Measurements from ENCODE around the gene SRPK1. TPM values are rescaled to one million over a fixed set of nuclear protein-coding genes. Genes with fewer than 3 reads are reported as not detected.
A peak's percentile ranks its signal among the peaks of the same experiment; 100 is the strongest.

The SRPK1 gene
- total RNA-seq, 1 donor: 61.7 TPM

DNA sequence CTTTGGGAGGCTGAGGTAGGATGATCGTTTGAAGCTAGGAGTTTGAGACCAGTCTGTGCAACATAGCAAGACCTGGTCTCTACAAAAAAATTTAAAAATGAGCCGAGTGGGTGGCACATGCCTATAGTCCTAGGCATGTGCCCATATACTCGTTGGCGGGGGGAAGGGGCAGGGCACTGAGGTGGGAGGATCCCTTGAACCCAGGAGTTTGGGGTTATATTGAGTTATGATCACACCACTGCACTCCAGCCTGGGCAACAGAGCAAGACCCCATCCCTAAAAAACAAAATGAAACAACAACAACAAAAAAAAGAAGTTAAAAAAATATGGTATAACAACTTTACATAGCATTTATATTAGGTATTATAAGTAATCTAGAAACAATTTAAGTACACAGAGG lies 67.9 kb downstream of the SRPK1 start:
- no peak for DNase-seq (ENCODE audit: low read depth)
- no peak overlapping the region for H3K4me3 ChIP-seq (ENCODE audit: low read depth, low read length)
- TF ChIP-seq CTCF (IDR thresholded peaks at IDR 0.05; ENCODE audit: insufficient read depth, low read depth, low read length): no peak

DNA sequence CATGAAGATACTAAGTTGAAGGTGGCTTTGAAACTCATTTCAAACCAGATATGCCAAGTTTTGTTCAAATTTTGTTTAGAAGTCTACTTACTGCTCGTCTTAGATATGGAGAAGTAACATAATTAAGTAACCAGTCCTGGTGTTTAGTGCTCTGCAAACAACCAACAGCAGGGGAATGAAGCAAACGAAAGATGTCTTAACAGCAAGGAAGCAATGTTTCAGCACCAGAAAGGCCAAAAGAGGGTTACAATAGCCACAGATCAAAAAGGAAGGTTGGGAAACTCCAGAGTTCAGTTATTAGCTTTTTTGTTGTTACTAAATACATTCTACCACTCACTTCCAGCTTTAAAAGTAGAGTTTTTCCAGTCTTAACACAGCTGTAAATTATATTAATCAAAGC lies 70.7 kb downstream of the SRPK1 start:
- TF ChIP-seq CTCF (IDR thresholded peaks at IDR 0.05; ENCODE audit: insufficient read depth, low read depth, low read length): no peak

DNA sequence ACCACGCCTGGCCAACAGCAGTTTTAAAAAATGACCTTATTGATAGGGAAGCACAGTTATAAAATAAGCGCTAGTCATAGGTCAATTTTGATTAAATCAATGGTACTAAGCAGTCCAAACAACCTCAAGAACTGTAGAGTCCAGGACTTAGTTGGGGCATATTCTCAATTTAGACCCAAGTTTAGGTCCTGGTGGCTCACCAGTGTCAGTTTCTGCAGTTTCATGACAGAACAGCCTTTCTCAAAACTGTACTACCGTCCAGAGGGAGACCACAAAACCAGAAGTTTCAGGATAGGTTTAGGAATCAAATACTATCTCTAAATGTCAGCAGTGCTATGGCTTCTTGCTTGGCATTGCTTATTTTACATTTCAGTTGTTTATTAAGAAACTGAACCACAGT lies 76.6 kb downstream of the SRPK1 start:
- H3K4me3 ChIP-seq (ENCODE audit: low read depth, low read length): no peak overlapping the region
- TF ChIP-seq CTCF (IDR thresholded peaks at IDR 0.05; ENCODE audit: insufficient read depth, low read depth, low read length): no peak
- no peak for DNase-seq (ENCODE audit: low read depth)

More for the DNA sequence above, 70.7 kb downstream of the SRPK1 start:
- no peak overlapping the region for H3K4me3 ChIP-seq (ENCODE audit: low read depth, low read length)
- no peak for DNase-seq (ENCODE audit: low read depth)

DNA sequence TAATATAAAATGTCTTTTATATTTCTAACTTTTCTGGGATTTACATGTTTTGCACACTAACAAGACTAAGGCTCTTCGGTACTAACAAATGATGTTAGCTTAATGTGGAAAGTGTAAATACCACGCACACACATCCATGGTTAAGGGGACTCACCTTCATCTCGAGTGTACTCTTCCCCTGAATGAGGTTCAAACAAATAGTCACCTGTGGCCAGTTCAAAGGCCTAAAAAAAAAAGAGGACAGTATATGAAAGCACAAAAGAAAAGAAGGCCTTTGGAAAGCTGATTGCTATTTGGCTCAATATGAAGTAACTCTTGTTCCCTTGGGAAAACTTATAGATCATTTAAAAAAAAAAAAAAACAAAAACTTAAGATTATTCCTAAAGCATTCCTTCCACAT lies 78.5 kb downstream of the SRPK1 start:
- DNase-seq (ENCODE audit: low read depth): no peak
- no peak overlapping the region for H3K4me3 ChIP-seq (ENCODE audit: low read depth, low read length)
- TF ChIP-seq CTCF (IDR thresholded peaks at IDR 0.05; ENCODE audit: insufficient read depth, low read depth, low read length): no peak

GRCh38 chr6:35839019-35839418 lies 81.9 kb downstream of the SRPK1 start:
- DNase-seq (ENCODE audit: low read depth): no peak
- TF ChIP-seq CTCF (IDR thresholded peaks at IDR 0.05; ENCODE audit: insufficient read depth, low read depth, low read length): no peak
- no peak overlapping the region for H3K4me3 ChIP-seq (ENCODE audit: low read depth, low read length)

DNA sequence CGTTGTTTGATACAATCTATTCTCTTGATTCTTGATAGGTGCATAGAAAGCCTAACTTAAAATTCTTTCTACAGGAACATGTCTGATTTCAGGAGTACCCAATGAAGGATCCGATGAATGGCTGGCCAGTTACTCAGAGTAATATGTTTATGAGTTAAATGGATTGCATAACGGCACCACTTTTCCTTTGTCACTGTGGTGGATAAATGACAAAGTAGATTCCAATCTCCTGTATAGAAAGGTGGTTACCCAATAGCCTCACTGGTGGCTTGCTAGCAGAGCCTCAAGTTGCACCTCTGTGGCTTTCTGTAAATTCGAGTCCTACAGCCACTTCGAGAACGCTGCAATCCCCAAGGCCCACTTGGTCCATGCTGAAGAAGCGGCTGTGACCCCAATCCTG lies 87.4 kb downstream of the SRPK1 start:
- DNase-seq (ENCODE audit: low read depth): peak; percentile 10
- TF ChIP-seq CTCF (IDR thresholded peaks at IDR 0.05; ENCODE audit: insufficient read depth, low read depth, low read length): no peak
- no peak overlapping the region for H3K4me3 ChIP-seq (ENCODE audit: low read depth, low read length)

DNA sequence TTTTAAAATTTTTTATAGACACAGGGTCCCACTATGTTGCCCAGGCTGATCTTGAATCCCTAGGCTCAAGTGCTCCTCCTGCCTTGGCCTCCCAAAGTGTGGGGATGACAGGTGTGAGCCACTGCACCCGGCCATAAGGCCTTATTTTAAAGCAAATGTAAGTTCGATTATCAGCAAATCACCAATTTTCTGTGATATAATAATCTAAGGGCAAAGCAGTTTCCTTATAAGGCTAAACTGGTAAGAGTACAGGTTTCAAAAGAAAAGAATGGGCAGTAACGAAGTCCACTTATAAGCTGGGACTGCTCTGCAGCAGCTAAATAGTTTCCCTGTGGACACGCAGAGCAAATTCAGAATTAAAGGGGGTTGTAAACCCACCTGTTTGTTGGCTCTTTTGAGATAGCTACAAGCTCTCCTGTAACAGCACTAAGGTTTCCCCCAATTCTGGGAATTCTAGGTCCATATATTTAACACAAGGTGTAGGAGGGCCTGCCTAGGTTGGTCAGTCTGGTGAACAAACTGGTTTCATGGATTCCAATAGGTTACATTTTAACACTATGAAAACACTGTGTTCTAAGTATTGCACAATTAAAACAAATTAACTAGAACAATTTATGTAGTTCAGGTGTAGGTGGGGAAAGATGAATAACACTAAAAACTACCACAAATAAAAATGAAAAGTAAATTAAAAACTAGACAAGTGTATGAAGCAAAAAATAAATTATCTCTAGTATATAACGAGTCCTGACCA lies 89.5 kb downstream of the SRPK1 start:
- H3K4me3 ChIP-seq (ENCODE audit: low read depth, low read length): no peak overlapping the region
- no peak for TF ChIP-seq CTCF (IDR thresholded peaks at IDR 0.05; ENCODE audit: insufficient read depth, low read depth, low read length)
- DNase-seq (ENCODE audit: low read depth): no peak

All from fibroblast of villous mesenchyme (primary cell).